ENCODE data around the gene RASSF4. TPM values are rescaled to one million over a fixed set of nuclear protein-coding genes. Genes with fewer than 3 reads are reported as not detected.

The RASSF4 gene
- total RNA-seq, 1 experiment from 2014 or later, result 11.5 TPM

- peaks cover 10% of the 10 kb centered on the region for H3K27me3 Mint-ChIP-seq (ENCODE audit: low read depth)
- H3K4me1 Mint-ChIP-seq, result peaks cover 0 to 3% of the 10 kb centered on the region in 2 experiments; a peak in 1 of 4 replicates
- no peak for TF ChIP-seq CTCF (conservative IDR thresholded peaks at IDR 0.05)
- H2BK5ac ChIP-seq (ENCODE audit: insufficient read length, low read length), result no peak overlapping the region
- H3T11ph ChIP-seq (ENCODE audit: low read length), result no peak overlapping the region
- H3K9me3 ChIP-seq (ENCODE audit: control insufficient read depth, low read depth, low read length), result no peaks in the 10 kb centered on the region
- no CpG with 5 or more reads among the region's 7 CpGs for WGBS (ENCODE audit: extremely low coverage, insufficient read length, low lambda C conversion rate)
- H3K79me1 ChIP-seq (ENCODE audit: insufficient read depth, low read depth, low read length, poor library complexity, severe bottlenecking), result no peaks in the 10 kb centered on the region
- H2BK120ac ChIP-seq (ENCODE audit: low read depth, low read length, poor library complexity, severe bottlenecking), result no peak overlapping the region
- H3K56ac ChIP-seq (ENCODE audit: insufficient read length, low read depth, low read length), result no peak overlapping the region
- H2AK5ac ChIP-seq (ENCODE audit: insufficient read length, low read length), result no peak overlapping the region
- H3K9me3 Mint-ChIP-seq, result peaks cover 11 to 37% of the 10 kb centered on the region in 2 experiments
- H3K4ac ChIP-seq (ENCODE audit: low read depth, low read length), result no peak overlapping the region
- no peak overlapping the region for H3K9ac ChIP-seq (ENCODE audit: extremely low read depth, insufficient read length, low read length)
- H3K14ac ChIP-seq (ENCODE audit: insufficient read depth, low read length), result no peak overlapping the region
- H2BK20ac ChIP-seq (ENCODE audit: low read depth, low read length, poor library complexity, severe bottlenecking), result no peak overlapping the region
- no peak overlapping the region for H2AFZ ChIP-seq (ENCODE audit: low read length)
- H2BK12ac ChIP-seq (ENCODE audit: insufficient read length, low read depth, low read length), result no peak overlapping the region
- DNase-seq, result no peak
- H3K4me3 Mint-ChIP-seq, result no peak overlapping the region
- no peaks in the 10 kb centered on the region for H3K79me2 ChIP-seq (ENCODE audit: insufficient read depth, low read length)
- H4K5ac ChIP-seq (ENCODE audit: insufficient read length, low read depth, low read length), result no peak overlapping the region
- no peaks in the 10 kb centered on the region for H4K20me1 ChIP-seq (ENCODE audit: control insufficient read depth, insufficient read depth, insufficient read length)
- no peaks in the 10 kb centered on the region for H3K4me1 ChIP-seq (ENCODE audit: insufficient read depth, low read length)
- H3K27ac Mint-ChIP-seq, result no peak overlapping the region
- H3K18ac ChIP-seq (ENCODE audit: insufficient read length, low read depth, low read length), result no peak overlapping the region
- H3K23me2 ChIP-seq (ENCODE audit: insufficient read length, low read depth, low read length, poor library complexity, severe bottlenecking), result no peaks in the 10 kb centered on the region
- no peak overlapping the region for H2BK15ac ChIP-seq (ENCODE audit: low read depth, low read length)
- H3K27ac ChIP-seq (ENCODE audit: insufficient read length, low read depth, low read length), result no peak overlapping the region
- no peaks in the 10 kb centered on the region for H3K27me3 ChIP-seq (ENCODE audit: insufficient read depth, low read length)
- no peak overlapping the region for H3K23ac ChIP-seq (ENCODE audit: insufficient read length, low read depth, low read length)
- H4K8ac ChIP-seq (replicated peaks; ENCODE audit: insufficient read length, low read depth, low read length), result no peak overlapping the region
- H3K36me3 Mint-ChIP-seq (ENCODE audit: insufficient read depth in 1 of 3, low read depth in 3 of 3), result peaks cover 0 to 18% (median 7%) of the 10 kb centered on the region in 3 experiments; a peak in 5 of 7 replicates
- no peak overlapping the region for H3K4me2 ChIP-seq (ENCODE audit: insufficient read depth, insufficient read length, low read length)
- H4K91ac ChIP-seq (ENCODE audit: insufficient read length, low read depth, low read length), result no peak overlapping the region
Measured at GRCh38 chr10:44939691-44940401, 19.8 kb upstream of the RASSF4 start.
